Measurements from ENCODE around the gene DNAH17.

The DNAH17 gene

GRCh38 chr17:78415821-78416711 is 161.1 kb downstream of the DNAH17 start:
- no peak overlapping the region for H3K4me3 ChIP-seq (ENCODE audit: low read depth in 1 of 2, low read length in 2 of 2)
- no peaks in the 10 kb centered on the region for H3K27me3 ChIP-seq (ENCODE audit: control insufficient read depth in 1 of 2, insufficient read depth in 2 of 2, low read length in 2 of 2)
- H3K27ac ChIP-seq (ENCODE audit: low read depth, low read length): peak overlapping the region; percentile 61
- H3K4me1 ChIP-seq (ENCODE audit: insufficient read depth, low read length): peaks cover 30% of the 10 kb centered on the region
- peak overlapping the region; percentile 10 for H3K9ac ChIP-seq (ENCODE audit: low read length)
- H3K9me3 ChIP-seq (ENCODE audit: low read length): no peaks in the 10 kb centered on the region
- peaks cover 6% of the 10 kb centered on the region for H3K36me3 ChIP-seq (ENCODE audit: insufficient read depth, low read length)

- Histone ChIP-seq H3K27ac (ENCODE audit: low read depth, low read length) (no peak overlapping the region), H3K4me1 (ENCODE audit: insufficient read depth, low read length) (peaks cover 34% of the 10 kb centered on the region), H3K27me3 (ENCODE audit: control insufficient read depth in 1 of 2, insufficient read depth in 2 of 2, low read length in 2 of 2) (no peaks in the 10 kb centered on the region), H3K36me3 (ENCODE audit: insufficient read depth, low read length) (peaks cover 2% of the 10 kb centered on the region), H3K9me3 (ENCODE audit: low read length) (no peaks in the 10 kb centered on the region), H3K4me3 (ENCODE audit: low read depth in 1 of 2, low read length in 2 of 2) (no peak overlapping the region), H3K9ac (ENCODE audit: low read length) (no peak overlapping the region)
Observed at GRCh38 chr17:78414178-78415162, 162.7 kb downstream of the DNAH17 start.

- H3K36me3 ChIP-seq (ENCODE audit: insufficient read depth, low read length): no peaks in the 10 kb centered on the region
- H3K27me3 ChIP-seq (ENCODE audit: control insufficient read depth in 1 of 2, insufficient read depth in 2 of 2, low read length in 2 of 2): no peaks in the 10 kb centered on the region
- H3K9me3 ChIP-seq (ENCODE audit: low read length): no peaks in the 10 kb centered on the region
- no peak overlapping the region for H3K27ac ChIP-seq (ENCODE audit: low read depth, low read length)
- H3K4me3 ChIP-seq (ENCODE audit: low read depth in 1 of 2, low read length in 2 of 2): no peak overlapping the region
- H3K9ac ChIP-seq (ENCODE audit: low read length): no peak overlapping the region
- peaks cover 32% of the 10 kb centered on the region for H3K4me1 ChIP-seq (ENCODE audit: insufficient read depth, low read length)
Observed at GRCh38 chr17:78412403-78412802, 164.8 kb downstream of the DNAH17 start.

GRCh38 chr17:78411241-78411857 is 165.8 kb downstream of the DNAH17 start:
- H3K4me1 ChIP-seq (ENCODE audit: insufficient read depth, low read length): peaks cover 22% of the 10 kb centered on the region
- H3K9ac ChIP-seq (ENCODE audit: low read length): no peak overlapping the region
- no peak overlapping the region for H3K27ac ChIP-seq (ENCODE audit: low read depth, low read length)
- no peaks in the 10 kb centered on the region for H3K36me3 ChIP-seq (ENCODE audit: insufficient read depth, low read length)
- no peaks in the 10 kb centered on the region for H3K9me3 ChIP-seq (ENCODE audit: low read length)
- no peaks in the 10 kb centered on the region for H3K27me3 ChIP-seq (ENCODE audit: control insufficient read depth in 1 of 2, insufficient read depth in 2 of 2, low read length in 2 of 2)
- no peak overlapping the region for H3K4me3 ChIP-seq (ENCODE audit: low read depth in 1 of 2, low read length in 2 of 2)

GRCh38 chr17:78409191-78409928 is 167.8 kb downstream of the DNAH17 start:
- peaks cover 14% of the 10 kb centered on the region for H3K4me1 ChIP-seq (ENCODE audit: insufficient read depth, low read length)
- no peak overlapping the region for H3K4me3 ChIP-seq (ENCODE audit: low read depth in 1 of 2, low read length in 2 of 2)
- H3K9ac ChIP-seq (ENCODE audit: low read length): no peak overlapping the region
- H3K27me3 ChIP-seq (ENCODE audit: control insufficient read depth in 1 of 2, insufficient read depth in 2 of 2, low read length in 2 of 2): no peaks in the 10 kb centered on the region
- H3K27ac ChIP-seq (ENCODE audit: low read depth, low read length): no peak overlapping the region
- H3K36me3 ChIP-seq (ENCODE audit: insufficient read depth, low read length): peaks cover 3% of the 10 kb centered on the region
- no peaks in the 10 kb centered on the region for H3K9me3 ChIP-seq (ENCODE audit: low read length)

GRCh38 chr17:78408476-78409050 is 168.6 kb downstream of the DNAH17 start:
- Histone ChIP-seq H3K4me3 (ENCODE audit: low read depth in 1 of 2, low read length in 2 of 2) (no peak overlapping the region), H3K27me3 (ENCODE audit: control insufficient read depth in 1 of 2, insufficient read depth in 2 of 2, low read length in 2 of 2) (no peaks in the 10 kb centered on the region), H3K9ac (ENCODE audit: low read length) (no peak overlapping the region), H3K4me1 (ENCODE audit: insufficient read depth, low read length) (peaks cover 14% of the 10 kb centered on the region), H3K9me3 (ENCODE audit: low read length) (no peaks in the 10 kb centered on the region), H3K27ac (ENCODE audit: low read depth, low read length) (no peak overlapping the region), H3K36me3 (ENCODE audit: insufficient read depth, low read length) (peaks cover 11% of the 10 kb centered on the region)

GRCh38 chr17:78407387-78408000 is 169.7 kb downstream of the DNAH17 start:
- H3K4me1 ChIP-seq (ENCODE audit: insufficient read depth, low read length): peaks cover 14% of the 10 kb centered on the region
- no peak overlapping the region for H3K27ac ChIP-seq (ENCODE audit: low read depth, low read length)
- H3K9ac ChIP-seq (ENCODE audit: low read length): no peak overlapping the region
- H3K4me3 ChIP-seq (ENCODE audit: low read depth in 1 of 2, low read length in 2 of 2): no peak overlapping the region
- peaks cover 22% of the 10 kb centered on the region for H3K36me3 ChIP-seq (ENCODE audit: insufficient read depth, low read length)
- H3K9me3 ChIP-seq (ENCODE audit: low read length): no peaks in the 10 kb centered on the region
- H3K27me3 ChIP-seq (ENCODE audit: control insufficient read depth in 1 of 2, insufficient read depth in 2 of 2, low read length in 2 of 2): no peaks in the 10 kb centered on the region

- no peak overlapping the region for H3K9ac ChIP-seq (ENCODE audit: low read length)
- peaks cover 13% of the 10 kb centered on the region for H3K4me1 ChIP-seq (ENCODE audit: insufficient read depth, low read length)
- H3K27ac ChIP-seq (ENCODE audit: low read depth, low read length): no peak overlapping the region
- H3K27me3 ChIP-seq (ENCODE audit: control insufficient read depth in 1 of 2, insufficient read depth in 2 of 2, low read length in 2 of 2): no peaks in the 10 kb centered on the region
- peaks cover 23% of the 10 kb centered on the region for H3K36me3 ChIP-seq (ENCODE audit: insufficient read depth, low read length)
- no peak overlapping the region for H3K4me3 ChIP-seq (ENCODE audit: low read depth in 1 of 2, low read length in 2 of 2)
- H3K9me3 ChIP-seq (ENCODE audit: low read length): no peaks in the 10 kb centered on the region
Observed at GRCh38 chr17:78406920-78407319, 170.3 kb downstream of the DNAH17 start.

GRCh38 chr17:78406396-78406795 is 170.8 kb downstream of the DNAH17 start:
- H3K27me3 ChIP-seq (ENCODE audit: control insufficient read depth in 1 of 2, insufficient read depth in 2 of 2, low read length in 2 of 2): no peaks in the 10 kb centered on the region
- H3K4me3 ChIP-seq (ENCODE audit: low read depth in 1 of 2, low read length in 2 of 2): no peak overlapping the region
- H3K9me3 ChIP-seq (ENCODE audit: low read length): no peaks in the 10 kb centered on the region
- peaks cover 26% of the 10 kb centered on the region for H3K36me3 ChIP-seq (ENCODE audit: insufficient read depth, low read length)
- H3K27ac ChIP-seq (ENCODE audit: low read depth, low read length): no peak overlapping the region
- H3K9ac ChIP-seq (ENCODE audit: low read length): no peak overlapping the region
- H3K4me1 ChIP-seq (ENCODE audit: insufficient read depth, low read length): peaks cover 8% of the 10 kb centered on the region

GRCh38 chr17:78403822-78404221 is 173.4 kb downstream of the DNAH17 start:
- Histone ChIP-seq H3K4me1 (ENCODE audit: insufficient read depth, low read length) (no peaks in the 10 kb centered on the region), H3K9ac (ENCODE audit: low read length) (no peak overlapping the region), H3K27ac (ENCODE audit: low read depth, low read length) (no peak overlapping the region), H3K4me3 (ENCODE audit: low read depth in 1 of 2, low read length in 2 of 2) (no peak overlapping the region), H3K9me3 (ENCODE audit: low read length) (no peaks in the 10 kb centered on the region), H3K36me3 (ENCODE audit: insufficient read depth, low read length) (peaks cover 52% of the 10 kb centered on the region), H3K27me3 (ENCODE audit: control insufficient read depth in 1 of 2, insufficient read depth in 2 of 2, low read length in 2 of 2) (no peaks in the 10 kb centered on the region)
